IPS-18c (cell line): ENCODE data around the gene ESM1.

Source experiments
- H3K4me3 ChIP-seq: 2 replicates; pipeline ENCODE4 v1.7.0; 2013; ENCODE audit warnings: low read depth, mild to moderate bottlenecking, low read length, moderate library complexity; ENCODE audit not compliant: insufficient read depth
- H3K9me3 ChIP-seq: one replicate; pipeline ENCODE4 v1.6.1; 2013; ENCODE audit warnings: mild to moderate bottlenecking, low read length, moderate library complexity; ENCODE audit not compliant: control insufficient read depth, insufficient read depth

ESM1 gene

GRCh38 chr5:54936201-54936600, 49.2 kb downstream of the ESM1 start:
- Histone ChIP-seq H3K4me3 (no peak overlapping the region), H3K9me3 (no peaks in the 10 kb centered on the region)

GRCh38 chr5:54932789-54933188, 52.6 kb downstream of the ESM1 start:
- no peaks in the 10 kb centered on the region for H3K9me3 ChIP-seq
- H3K4me3 ChIP-seq: no peak overlapping the region

DNA sequence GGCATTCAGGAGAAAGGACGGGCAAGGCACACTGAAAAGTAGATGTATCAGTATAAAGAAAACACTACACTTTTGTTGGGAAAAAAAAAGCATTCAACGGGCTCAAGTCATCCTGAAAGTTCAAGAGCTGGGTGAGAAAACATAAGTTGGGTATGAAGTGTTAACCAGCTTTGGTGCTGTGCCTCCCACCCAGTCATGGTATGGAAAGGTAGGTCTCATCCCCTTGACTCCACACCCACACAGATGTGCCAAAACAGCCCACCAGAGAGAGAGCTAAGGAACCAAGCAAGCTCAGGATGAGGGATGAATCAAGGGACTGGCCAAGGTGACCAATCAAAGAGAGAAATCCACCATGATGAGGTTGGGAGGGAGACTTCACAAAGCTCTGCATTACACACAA, 54.7 kb downstream of the ESM1 start:
- no peak overlapping the region for H3K4me3 ChIP-seq
- H3K9me3 ChIP-seq: no peaks in the 10 kb centered on the region
